HepG2 (cell line): ENCODE measurements around the gene CCNG1. TPM values are rescaled to one million over a fixed set of nuclear protein-coding genes. Genes with fewer than 3 reads are reported as not detected.
A peak's percentile ranks its signal among the peaks of the same experiment; 100 is the strongest.

Source experiments
- CBX2 ChIP-seq, 2 experiments: fragments of 200-600 bp in 1 of 2; sonication (generic); formaldehyde crosslinking in 1 of 2; IDR thresholded peaks; 2 replicates each; pipeline versions ENCODE4 v1.7.0 to v1.8.1; 2018 to 2022; ENCODE audit warnings: low read depth in 2 of 2, low read length in 1 of 2, mild to moderate bottlenecking in 1 of 2, missing genetic modification reagents in 1 of 2
- CEBPZ ChIP-seq: IDR thresholded peaks from 2 replicates; pipeline ENCODE4 v1.6.1; 2012; ENCODE audit warnings: low read length, improper control_type of control experiment
- E2F1 ChIP-seq: sonication (generic); formaldehyde crosslinking; IDR thresholded peaks from 2 replicates; pipeline ENCODE4 v1.5.0; 2020; ENCODE audit warnings: missing genetic modification reagents
- ETV6 ChIP-seq: sonication (generic); formaldehyde crosslinking; conservative IDR thresholded peaks from 2 replicates; pipeline ENCODE4 v1.4.0; 2020; ENCODE audit warnings: missing genetic modification reagents
- FOXK2 ChIP-seq: fragments of 450-650 bp; IDR thresholded peaks from 2 replicates; pipeline ENCODE4 v1.6.1; 2016
- GLI4 ChIP-seq: sonication (generic); formaldehyde crosslinking; IDR thresholded peaks from 2 replicates; pipeline ENCODE4 v1.5.1; 2020; ENCODE audit warnings: missing genetic modification reagents, mild to moderate bottlenecking, moderate library complexity, borderline replicate concordance
- GTF2F1 ChIP-seq: fragments of 150-350 bp; IDR thresholded peaks from 2 replicates; pipeline ENCODE4 v1.6.1; 2014; ENCODE audit warnings: low read length
- MLXIP ChIP-seq: sonication (generic); formaldehyde crosslinking; IDR thresholded peaks from 2 replicates; pipeline ENCODE4 v1.9.0; 2021; ENCODE audit warnings: missing genetic modification reagents, borderline replicate concordance
- ONECUT2 ChIP-seq: sonication (generic); formaldehyde crosslinking; IDR thresholded peaks from 2 replicates; pipeline ENCODE4 v1.4.0; 2020; ENCODE audit warnings: missing genetic modification reagents
- PITX1 ChIP-seq: sonication (generic); formaldehyde crosslinking; IDR thresholded peaks from 2 replicates; pipeline ENCODE4 v1.5.1; 2020; ENCODE audit warnings: mild to moderate bottlenecking, missing genetic modification reagents
- PREB ChIP-seq: sonication (generic); formaldehyde crosslinking; IDR thresholded peaks from 2 replicates; pipeline ENCODE4 v1.4.0; 2020; ENCODE audit warnings: missing genetic modification reagents
- TFDP1 ChIP-seq: IDR thresholded peaks from 2 replicates; pipeline ENCODE4 v1.6.1; 2016; ENCODE audit warnings: missing compliant biosample characterization, missing genetic modification reagents, borderline replicate concordance
- THAP7 ChIP-seq: sonication (generic); formaldehyde crosslinking; IDR thresholded peaks from 2 replicates; pipeline ENCODE4 v1.8.1; 2023; ENCODE audit warnings: mild to moderate bottlenecking, missing genetic modification reagents
- ZFP36 ChIP-seq: fragments of 150-350 bp; IDR thresholded peaks from 2 replicates; pipeline ENCODE4 v1.6.1; 2018; ENCODE audit warnings: borderline replicate concordance, low read length, low read depth; ENCODE audit not compliant: partially characterized antibody
- ZNF256 ChIP-seq: sonication (generic); formaldehyde crosslinking; conservative IDR thresholded peaks from 2 replicates; pipeline ENCODE4 v1.4.0; 2020; ENCODE audit warnings: missing genetic modification reagents
- ZNF549 ChIP-seq: sonication (generic); formaldehyde crosslinking; IDR thresholded peaks from 2 replicates; pipeline ENCODE4 v1.5.0; 2020; ENCODE audit warnings: missing genetic modification reagents
- ZNF564 ChIP-seq: sonication (generic); formaldehyde crosslinking; IDR thresholded peaks from 2 replicates; pipeline ENCODE4 v1.8.1; 2023; ENCODE audit warnings: mild to moderate bottlenecking, missing genetic modification reagents
- polyA plus RNA-seq, 8 experiments: library from polyadenylated mRNA; depleted of rRNA in 3 of 8; stranded (reverse) in 7 of 8; unstranded in 1 of 8; fragments of >200 nt; fragmentation: Illumina TruSeq in 4 of 8; extraction: Trizol in 4 of 8; gene quantifications; 2 replicates each; pipeline versions ENCODE4 v1.2.1 to v1.2.3, GENCODE V29; 2011 to 2016; ENCODE audit warnings: low read depth in 4 of 8, missing spikeins in 1 of 8, mixed read lengths in 1 of 8; ENCODE audit not compliant: insufficient read depth in 1 of 8
- total RNA-seq, 5 experiments: library from RNA; depleted of rRNA; stranded (reverse); fragments of >200 nt; fragmentation: Illumina TruSeq; extraction: Trizol; gene quantifications; 2 replicates each; pipeline ENCODE4 v1.2.3, GENCODE V29; 2016; ENCODE audit warnings: low read depth in 1 of 5

Gene CCNG1
- total and polyA plus RNA-seq, 2 of the 13 experiments (the other 11 are each of a cell fraction or from before 2014, with no cell fraction given), result 181 to 353 TPM

- TF ChIP-seq CBX2 (IDR thresholded peaks at IDR 0.05; ENCODE audit: low read depth, low read length) (no peak), CBX2 (CRISPR knock-in tag; IDR thresholded peaks at IDR 0.05; ENCODE audit: low read depth) (no peak), ZNF549 (CRISPR knock-in tag) (no peak), PREB (no peak), TFDP1 (CRISPR knock-in tag) (peak; percentile 52; the same call in 1 of the 2 replicates), ONECUT2 (peak; percentile 35; the same call in 1 of the 2 replicates), GTF2F1 (no peak), PITX1 (peak; percentile 48; the same call in 1 of the 2 replicates), ZNF256 (CRISPR knock-in tag) (no peak), CEBPZ (no peak), ZNF564 (CRISPR knock-in tag) (peak; percentile 82; the same call in 1 of the 2 replicates), ZFP36 (no peak), E2F1 (CRISPR knock-in tag) (peak; percentile 38; the same call in 1 of the 2 replicates), THAP7 (CRISPR knock-in tag) (no peak), MLXIP (CRISPR knock-in tag) (no peak), FOXK2 (no peak), GLI4 (CRISPR knock-in tag) (no peak), ETV6 (no peak)
These were observed 23.3 kb downstream of the CCNG1 start, which contains the start of gene HMMR (continued) for GRCh38 chr5:163460562-163461171.
